ENCODE data around the gene GULP1.

The GULP1 gene

GRCh38 chr2:188308483-188308882 lies 16.8 kb downstream of the GULP1 start:
- ChIA-PET POLR2A (no interaction called here), CTCF (interaction anchor here (0.8 to 2.1 kb wide), 3 partner anchors 13 to 16 kb away, joined by 3 to 8 read pairs (median 4); no protein-coding TSS in a partner anchor)
- no peak for TF ChIP-seq CTCF (IDR thresholded peaks at IDR 0.05; ENCODE audit: control extremely low read depth, extremely low read depth, low read depth, missing control alignments)

GRCh38 chr2:188309364-188309763 lies 17.7 kb downstream of the GULP1 start:
- CTCF ChIA-PET: interaction anchor here (0.8 to 2.1 kb wide), 5 partner anchors 11 to 35 kb away, joined by 3 to 8 read pairs (median 3); no protein-coding TSS in a partner anchor
- DNase-seq (ENCODE audit: extremely low spot score): no peak
- TF ChIP-seq CTCF (IDR thresholded peaks at IDR 0.05; ENCODE audit: control extremely low read depth, extremely low read depth, low read depth, missing control alignments): no peak
- POLR2A ChIA-PET: no interaction called here

More at GRCh38 chr2:188308483-188308882, 16.8 kb downstream of the GULP1 start:
- no peak for DNase-seq (ENCODE audit: extremely low spot score)

GRCh38 chr2:188314314-188315054 lies 22.8 kb downstream of the GULP1 start:
- TF ChIP-seq CTCF (IDR thresholded peaks at IDR 0.05; ENCODE audit: control extremely low read depth, extremely low read depth, low read depth, missing control alignments): no peak
- CTCF ChIA-PET: no interaction called here
- POLR2A ChIA-PET: no interaction called here
- DNase-seq (ENCODE audit: extremely low spot score): no peak

GRCh38 chr2:188315750-188316149 lies 24.1 kb downstream of the GULP1 start:
- POLR2A ChIA-PET: no interaction called here
- CTCF ChIA-PET: no interaction called here
- TF ChIP-seq CTCF (IDR thresholded peaks at IDR 0.05; ENCODE audit: control extremely low read depth, extremely low read depth, low read depth, missing control alignments): no peak
- DNase-seq (ENCODE audit: extremely low spot score): no peak

GRCh38 chr2:188316342-188316741 lies 24.7 kb downstream of the GULP1 start:
- POLR2A ChIA-PET: no interaction called here
- CTCF ChIA-PET: no interaction called here
- DNase-seq (ENCODE audit: extremely low spot score): no peak
- TF ChIP-seq CTCF (IDR thresholded peaks at IDR 0.05; ENCODE audit: control extremely low read depth, extremely low read depth, low read depth, missing control alignments): no peak

GRCh38 chr2:188316791-188317423 lies 25.2 kb downstream of the GULP1 start:
- DNase-seq (ENCODE audit: extremely low spot score): no peak
- POLR2A ChIA-PET: no interaction called here
- no peak for TF ChIP-seq CTCF (IDR thresholded peaks at IDR 0.05; ENCODE audit: control extremely low read depth, extremely low read depth, low read depth, missing control alignments)
- CTCF ChIA-PET: interaction anchor here (0.8 kb wide), 1 partner anchor 54 kb away, joined by 3 read pairs; no protein-coding TSS in a partner anchor
